HUES64 (cell line): Measurements from ENCODE around the gene DNAH9. TPM values are rescaled to one million over a fixed set of nuclear protein-coding genes. Genes with fewer than 3 reads are reported as not detected.

ENCODE experiments used
- H3K27ac ChIP-seq: 2 replicates; pipeline ENCODE4 v1.7.0; 2013; ENCODE audit warnings: low read depth, low read length, inconsistent platforms
- H3K27me3 ChIP-seq: 2 replicates; pipeline ENCODE4 v1.6.1; 2013; ENCODE audit warnings: mild to moderate bottlenecking, low read length; ENCODE audit not compliant: insufficient read depth
- H3K36me3 ChIP-seq: 2 replicates; pipeline ENCODE4 v1.6.1; 2013; ENCODE audit warnings: mild to moderate bottlenecking, low read length; ENCODE audit not compliant: insufficient read depth
- H3K4me1 ChIP-seq: 2 replicates; pipeline ENCODE4 v1.6.1; 2013; ENCODE audit warnings: mild to moderate bottlenecking, low read length, moderate library complexity; ENCODE audit not compliant: insufficient read depth
- H3K4me3 ChIP-seq: 2 replicates; pipeline ENCODE4 v1.5.1; 2013; ENCODE audit warnings: mild to moderate bottlenecking, low read length, moderate library complexity
- H3K9ac ChIP-seq: 2 replicates; pipeline ENCODE4 v1.6.1; 2013; ENCODE audit warnings: mild to moderate bottlenecking, low read depth, low read length
- H3K9me3 ChIP-seq: 2 replicates; pipeline ENCODE4 v1.6.1; 2013; ENCODE audit warnings: low read depth, low read length; ENCODE audit not compliant: insufficient read depth
- WGBS: fragments of 150-250, 120-280 bp; methylation state at CpG from one replicate; pipeline ENCODE4 v1.1.7; 2013; ENCODE audit warnings: missing lambda C conversion rate; 5-methylcytosine and 5-hydroxymethylcytosine counted together
- polyA plus RNA-seq, 2 experiments: library from polyadenylated mRNA; stranded (reverse); fragments of 50-300 nt; gene quantifications; one replicate each; pipeline ENCODE4 v1.2.3, GENCODE V29; 2013

DNAH9 gene
- polyA plus RNA-seq (2013, experiment 1 of 2), result 1.5 TPM
- polyA plus RNA-seq (2013, experiment 2 of 2), result 0.82 TPM

- no peaks in the 10 kb centered on the region for H3K9me3 ChIP-seq
- under 1% methylated on average over 84 of the region's 84 CpGs for WGBS
- no peak within 1 kb of the TSS for H3K27ac ChIP-seq
- H3K4me1 ChIP-seq, result peaks cover 3% of the 10 kb centered on the region; the same call in 1 of the 2 replicates
- H3K36me3 ChIP-seq, result no peaks in the 10 kb centered on the region
- H3K27me3 ChIP-seq, result peaks cover 15% of the 10 kb centered on the region; the same call in 1 of the 2 replicates
- 0 out of 2 replicates have a peak within 1 kb of the TSS, but pooled peaks have one; percentile 22 for H3K9ac ChIP-seq
- peak within 1 kb of the TSS; percentile 78 for H3K4me3 ChIP-seq
Measured at GRCh38 chr17:11598274-11599221, at the start of gene DNAH9. Gene DNAH9, plus strand, starts transcription at chr17:11598470. Its CDS starts 29 bp downstream, at chr17:11598499.

GRCh38 chr17:11550431-11550830 lies 47.8 kb upstream of the DNAH9 start:
- 92% methylated on average over 2 of the region's 2 CpGs for WGBS

GRCh38 chr17:11551442-11551841 lies 46.8 kb upstream of the DNAH9 start:
- 0 out of 2 replicates have a peak, but pooled peaks cover 3% of the 10 kb centered on the region for H3K27me3 ChIP-seq
- H3K9me3 ChIP-seq, result no peaks in the 10 kb centered on the region
- no peak overlapping the region for H3K4me3 ChIP-seq
- no peak overlapping the region for H3K27ac ChIP-seq
- H3K9ac ChIP-seq, result no peak overlapping the region
- no peaks in the 10 kb centered on the region for H3K4me1 ChIP-seq
- 77% methylated on average over 6 of the region's 6 CpGs for WGBS
- no peaks in the 10 kb centered on the region for H3K36me3 ChIP-seq

More at GRCh38 chr17:11550431-11550830, 47.8 kb upstream of the DNAH9 start:
- Histone ChIP-seq H3K36me3 (no peaks in the 10 kb centered on the region), H3K27me3 (0 out of 2 replicates have a peak, but pooled peaks cover 3% of the 10 kb centered on the region), H3K27ac (no peak overlapping the region), H3K4me3 (no peak overlapping the region), H3K9me3 (no peaks in the 10 kb centered on the region), H3K4me1 (no peaks in the 10 kb centered on the region), H3K9ac (no peak overlapping the region)

GRCh38 chr17:11553135-11553534 lies 45.1 kb upstream of the DNAH9 start:
- Histone ChIP-seq H3K4me3 (no peak overlapping the region), H3K27me3 (0 out of 2 replicates have a peak, but pooled peaks cover 3% of the 10 kb centered on the region), H3K27ac (no peak overlapping the region), H3K9ac (no peak overlapping the region), H3K36me3 (no peaks in the 10 kb centered on the region), H3K9me3 (no peaks in the 10 kb centered on the region), H3K4me1 (no peaks in the 10 kb centered on the region)
- 86% methylated on average over 1 of the region's 1 CpG for WGBS

- no peaks in the 10 kb centered on the region for H3K9me3 ChIP-seq
Measured at GRCh38 chr17:11554042-11554441, 44.2 kb upstream of the DNAH9 start.

GRCh38 chr17:11554542-11554941 lies 43.7 kb upstream of the DNAH9 start:
- Histone ChIP-seq H3K4me3 (no peak overlapping the region), H3K36me3 (no peaks in the 10 kb centered on the region), H3K4me1 (no peaks in the 10 kb centered on the region), H3K9me3 (no peaks in the 10 kb centered on the region), H3K9ac (no peak overlapping the region), H3K27me3 (0 out of 2 replicates have a peak, but pooled peaks cover 3% of the 10 kb centered on the region), H3K27ac (no peak overlapping the region)
- whole genome bisulfite sequencing, result 93% methylated on average over 5 of the region's 5 CpGs

More at GRCh38 chr17:11554042-11554441, 44.2 kb upstream of the DNAH9 start:
- Histone ChIP-seq H3K9ac (no peak overlapping the region), H3K4me3 (no peak overlapping the region), H3K36me3 (no peaks in the 10 kb centered on the region), H3K4me1 (no peaks in the 10 kb centered on the region), H3K27ac (no peak overlapping the region), H3K27me3 (0 out of 2 replicates have a peak, but pooled peaks cover 3% of the 10 kb centered on the region)
- WGBS, result 100% methylated on average over 1 of the region's 1 CpG

GRCh38 chr17:11555530-11555929 lies 42.7 kb upstream of the DNAH9 start:
- no peak overlapping the region for H3K27ac ChIP-seq
- H3K9ac ChIP-seq, result no peak overlapping the region
- no peak overlapping the region for H3K4me3 ChIP-seq
- H3K36me3 ChIP-seq, result no peaks in the 10 kb centered on the region
- H3K27me3 ChIP-seq, result 0 out of 2 replicates have a peak, but pooled peaks cover 3% of the 10 kb centered on the region
- H3K9me3 ChIP-seq, result no peaks in the 10 kb centered on the region
- no peaks in the 10 kb centered on the region for H3K4me1 ChIP-seq
- WGBS, result 93% methylated on average over 6 of the region's 6 CpGs

- no peaks in the 10 kb centered on the region for H3K36me3 ChIP-seq
- WGBS, result 96% methylated on average over 45 of the region's 46 CpGs
- 0 out of 2 replicates have a peak, but pooled peaks cover 3% of the 10 kb centered on the region for H3K27me3 ChIP-seq
- H3K4me3 ChIP-seq, result no peak overlapping the region
- H3K9ac ChIP-seq, result no peak overlapping the region
- no peaks in the 10 kb centered on the region for H3K9me3 ChIP-seq
- H3K4me1 ChIP-seq, result no peaks in the 10 kb centered on the region
- no peak overlapping the region for H3K27ac ChIP-seq
Measured at GRCh38 chr17:11557727-11558452, 40.4 kb upstream of the DNAH9 start.

GRCh38 chr17:11558681-11559234 lies 39.5 kb upstream of the DNAH9 start:
- Histone ChIP-seq H3K27ac (no peak overlapping the region), H3K27me3 (0 out of 2 replicates have a peak, but pooled peaks cover 3% of the 10 kb centered on the region), H3K36me3 (no peaks in the 10 kb centered on the region), H3K9ac (no peak overlapping the region), H3K4me3 (no peak overlapping the region), H3K4me1 (no peaks in the 10 kb centered on the region), H3K9me3 (no peaks in the 10 kb centered on the region)
- 90% methylated on average over 10 of the region's 10 CpGs for WGBS

GRCh38 chr17:11559601-11560000 lies 38.7 kb upstream of the DNAH9 start:
- Histone ChIP-seq H3K27ac (no peak overlapping the region), H3K27me3 (0 out of 2 replicates have a peak, but pooled peaks cover 3% of the 10 kb centered on the region), H3K4me3 (no peak overlapping the region), H3K4me1 (no peaks in the 10 kb centered on the region), H3K36me3 (no peaks in the 10 kb centered on the region), H3K9ac (no peak overlapping the region), H3K9me3 (no peaks in the 10 kb centered on the region)
- 73% methylated on average over 7 of the region's 7 CpGs for WGBS
